Hindlimb muscle (tissue), 1 donor: ENCODE results near the gene CPA1. TPM values are rescaled to one million over a fixed set of nuclear protein-coding genes. Genes with fewer than 3 reads are reported as not detected.
"Not testable (repeated sequence)": the region's sequence is repeated elsewhere in the genome, so short reads cannot be mapped to it uniquely, and the experiment has no call there.

Experiments used
- DNase-seq: peaks from one replicate; pipeline ENCODE4 v3.0.0-alpha.2; 2013
- polyA plus RNA-seq: library from polyadenylated mRNA; unstranded; fragments of 120-200 nt; gene quantifications from one replicate; pipeline ENCODE4 v1.2.1, GENCODE V29; 2013; ENCODE audit not compliant: insufficient read length

The CPA1 gene
- polyA plus RNA-seq, 1 donor: 6.4 TPM

GRCh38 chr7:130374507-130374906 is 5.8 kb upstream of the CPA1 start:
- DNase-seq: no peak

- DNase-seq: not testable (repeated sequence)
These were observed 3.8 kb upstream of the CPA1 start for GRCh38 chr7:130376461-130376860.

- no peak for DNase-seq
These were observed 3.1 kb upstream of the CPA1 start for GRCh38 chr7:130377178-130377577.

- DNase-seq: no peak
These were observed 1.3 kb upstream of the CPA1 start for GRCh38 chr7:130379019-130379418.

- no peak for DNase-seq
These were observed 768 bp upstream of the CPA1 start for GRCh38 chr7:130379532-130379920.

- no peak for DNase-seq
These were observed 664 bp downstream of the CPA1 start for GRCh38 chr7:130380861-130381455.

GRCh38 chr7:130381468-130382312 is 1.4 kb downstream of the CPA1 start:
- DNase-seq: no peak

GRCh38 chr7:130383187-130383980 is 3.1 kb downstream of the CPA1 start:
- no peak for DNase-seq

GRCh38 chr7:130384371-130384801 is 4.1 kb downstream of the CPA1 start:
- DNase-seq: no peak

- DNase-seq: no peak
These were observed 4.7 kb downstream of the CPA1 start for GRCh38 chr7:130384841-130385599.

GRCh38 chr7:130385600-130386066 is 5.3 kb downstream of the CPA1 start:
- DNase-seq: no peak

GRCh38 chr7:130386876-130387275 is 6.6 kb downstream of the CPA1 start:
- no peak for DNase-seq

GRCh38 chr7:130387306-130387627 is 7.0 kb downstream of the CPA1 start:
- no peak for DNase-seq

- no peak for DNase-seq
These were observed 7.5 kb downstream of the CPA1 start for GRCh38 chr7:130387628-130388403.

GRCh38 chr7:130388671-130389070 is 8.4 kb downstream of the CPA1 start:
- DNase-seq: no peak

- no peak for DNase-seq
These were observed 10.2 kb downstream of the CPA1 start for GRCh38 chr7:130390486-130390885.

- DNase-seq: peak; percentile 63
These were observed 12.8 kb downstream of the CPA1 start for GRCh38 chr7:130393101-130393561.

GRCh38 chr7:130393841-130394411 is 13.6 kb downstream of the CPA1 start:
- DNase-seq: peak; percentile 54

GRCh38 chr7:130394421-130395195 is 14.3 kb downstream of the CPA1 start:
- no peak for DNase-seq

GRCh38 chr7:130395421-130395820 is 15.1 kb downstream of the CPA1 start:
- no peak for DNase-seq
